ENCODE results near the gene BICD1.

Gene BICD1

DNA sequence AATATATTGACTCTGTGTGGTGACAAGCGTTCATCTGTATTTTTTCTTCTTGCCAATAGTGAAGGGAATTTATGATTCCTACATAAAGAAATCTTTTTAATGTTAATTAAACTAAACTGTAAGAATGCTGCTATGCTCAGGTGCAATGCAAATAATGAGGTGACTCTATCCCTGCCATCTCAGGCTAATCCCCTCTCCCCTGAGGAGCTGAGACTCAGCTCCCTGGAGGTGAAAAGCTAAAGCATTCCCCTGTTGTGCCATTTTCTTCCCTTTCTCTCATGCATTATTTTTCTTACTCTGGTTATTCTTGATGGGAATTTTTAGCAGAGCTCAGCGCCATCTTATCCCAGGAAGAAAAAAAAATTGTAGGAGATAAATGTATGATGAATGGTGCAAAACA is 178.8 kb downstream of the BICD1 start:
- no peak for DNase-seq

DNA sequence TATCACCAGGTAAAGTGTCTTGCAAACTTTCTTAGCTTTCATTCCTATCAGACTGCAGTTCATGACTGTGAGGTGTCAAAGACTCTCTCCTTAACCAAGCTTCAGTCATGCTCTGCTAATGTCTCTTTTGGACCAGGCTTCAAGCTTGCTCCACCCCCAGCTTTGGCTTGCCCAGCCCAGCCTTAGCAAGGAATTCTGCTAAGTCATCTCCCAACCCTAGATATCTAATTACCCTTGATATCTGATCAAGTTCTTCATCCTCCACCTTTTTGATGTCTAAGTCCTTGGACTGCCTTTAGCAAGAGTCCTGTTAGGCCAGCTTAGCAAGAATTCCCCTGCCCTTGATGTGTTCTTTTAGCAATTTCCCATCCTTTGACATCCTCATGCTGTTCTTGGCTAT is 183.8 kb downstream of the BICD1 start:
- no peak for DNase-seq

DNA sequence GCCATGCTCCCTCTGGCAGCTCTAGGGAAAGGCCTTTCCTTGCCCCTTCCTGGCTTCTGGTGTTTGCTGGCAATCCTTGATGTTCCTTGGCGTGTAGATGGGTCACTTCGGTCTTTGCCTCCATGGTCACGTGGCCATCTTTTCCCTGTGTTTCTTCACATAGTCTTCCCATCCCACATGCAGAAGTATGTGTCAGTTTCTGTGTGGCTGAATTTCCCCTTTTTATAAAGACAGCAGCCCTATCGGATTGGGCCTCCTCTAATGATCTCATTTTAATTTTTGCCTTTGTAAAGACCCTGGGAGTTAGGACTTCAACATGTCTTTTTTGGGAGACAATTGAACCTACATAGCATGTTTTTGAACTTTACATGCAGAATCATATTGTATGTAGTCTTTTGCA is 185.5 kb downstream of the BICD1 start:
- DNase-seq: no peak

DNA sequence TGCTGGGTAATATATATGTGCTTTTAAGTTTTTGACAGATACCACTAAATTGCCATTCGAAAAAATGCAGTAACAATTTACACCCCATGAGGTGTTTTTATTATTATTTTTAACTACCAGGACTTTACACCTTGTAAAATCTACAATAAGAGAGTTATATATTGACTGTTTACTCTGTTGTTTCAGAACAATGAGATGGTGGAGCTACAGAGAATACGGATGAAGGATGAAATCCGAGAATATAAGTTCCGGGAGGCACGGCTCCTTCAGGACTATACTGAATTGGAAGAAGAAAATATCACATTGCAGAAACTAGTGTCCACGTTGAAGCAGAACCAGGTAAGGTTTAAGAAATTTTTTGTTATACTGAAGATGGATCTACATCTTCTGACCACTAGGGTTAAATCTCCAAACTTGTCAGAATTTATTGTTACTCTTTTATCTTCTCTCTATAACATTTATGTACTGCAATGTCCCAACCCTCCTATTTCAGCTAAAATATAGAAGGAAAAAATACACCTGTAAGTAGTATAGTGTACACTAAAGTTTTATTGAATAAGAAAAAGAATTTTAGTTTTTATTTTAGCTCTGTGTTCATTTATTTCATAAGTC is 187.3 kb downstream of the BICD1 start:
- no peak for DNase-seq

DNA sequence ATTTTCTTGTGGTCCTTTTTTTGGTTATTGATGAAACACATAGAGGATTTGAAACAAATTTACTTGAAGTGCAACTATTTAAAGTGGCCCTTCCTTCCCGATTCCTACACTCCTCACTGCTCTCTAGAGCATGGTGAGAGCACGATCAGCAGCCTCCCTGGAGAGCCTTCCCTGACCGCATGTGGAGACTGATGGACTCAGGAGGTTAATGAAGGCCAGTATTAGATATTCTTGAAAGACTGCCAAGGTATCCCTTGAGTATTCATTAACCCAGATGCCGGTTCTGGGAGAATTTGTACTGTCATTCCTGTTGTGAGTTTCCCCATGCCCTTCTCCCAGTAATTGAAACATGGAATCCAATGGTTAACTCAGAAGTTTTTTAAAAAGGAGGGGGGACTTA is 189.9 kb downstream of the BICD1 start:
- DNase-seq: no peak

DNA sequence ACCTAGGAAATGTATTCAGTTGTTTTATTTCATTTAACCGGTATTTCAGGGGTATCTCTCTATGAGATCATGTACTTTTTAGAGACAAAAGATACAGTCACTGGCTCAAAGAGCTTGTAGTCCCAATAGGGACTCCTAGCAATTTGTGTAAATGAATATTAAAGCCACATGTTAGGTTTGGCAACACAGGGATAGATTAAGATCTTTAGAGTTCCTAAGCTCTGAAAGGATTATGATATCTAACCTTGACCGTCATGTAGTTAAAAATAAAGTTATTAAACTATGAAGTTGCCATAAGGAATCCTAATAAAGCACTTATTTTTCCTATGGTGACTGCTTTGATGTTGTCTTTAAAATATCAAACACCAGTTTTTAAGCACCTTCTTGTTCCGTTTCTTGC is 192.3 kb downstream of the BICD1 start:
- DNase-seq: no peak

DNA sequence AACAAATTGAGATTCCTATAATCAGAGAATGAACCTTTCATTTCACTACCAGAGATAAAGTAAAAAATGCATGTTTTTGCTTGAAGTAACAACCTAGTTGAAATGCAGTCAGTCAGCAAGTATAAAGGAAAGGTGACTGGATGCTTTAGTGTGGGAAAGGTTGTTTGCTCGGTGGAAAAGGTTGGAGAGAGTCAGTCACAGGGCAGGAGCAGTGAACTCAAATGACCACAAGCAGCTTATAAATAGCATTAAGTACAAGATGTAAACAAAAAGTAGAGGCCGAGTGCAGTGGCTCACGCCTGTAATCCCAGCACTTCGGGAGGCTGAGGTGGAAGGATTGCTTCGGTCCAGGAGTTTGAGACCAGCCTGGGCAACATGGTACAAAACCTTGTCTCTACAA is 194.6 kb downstream of the BICD1 start:
- DNase-seq: no peak

DNA sequence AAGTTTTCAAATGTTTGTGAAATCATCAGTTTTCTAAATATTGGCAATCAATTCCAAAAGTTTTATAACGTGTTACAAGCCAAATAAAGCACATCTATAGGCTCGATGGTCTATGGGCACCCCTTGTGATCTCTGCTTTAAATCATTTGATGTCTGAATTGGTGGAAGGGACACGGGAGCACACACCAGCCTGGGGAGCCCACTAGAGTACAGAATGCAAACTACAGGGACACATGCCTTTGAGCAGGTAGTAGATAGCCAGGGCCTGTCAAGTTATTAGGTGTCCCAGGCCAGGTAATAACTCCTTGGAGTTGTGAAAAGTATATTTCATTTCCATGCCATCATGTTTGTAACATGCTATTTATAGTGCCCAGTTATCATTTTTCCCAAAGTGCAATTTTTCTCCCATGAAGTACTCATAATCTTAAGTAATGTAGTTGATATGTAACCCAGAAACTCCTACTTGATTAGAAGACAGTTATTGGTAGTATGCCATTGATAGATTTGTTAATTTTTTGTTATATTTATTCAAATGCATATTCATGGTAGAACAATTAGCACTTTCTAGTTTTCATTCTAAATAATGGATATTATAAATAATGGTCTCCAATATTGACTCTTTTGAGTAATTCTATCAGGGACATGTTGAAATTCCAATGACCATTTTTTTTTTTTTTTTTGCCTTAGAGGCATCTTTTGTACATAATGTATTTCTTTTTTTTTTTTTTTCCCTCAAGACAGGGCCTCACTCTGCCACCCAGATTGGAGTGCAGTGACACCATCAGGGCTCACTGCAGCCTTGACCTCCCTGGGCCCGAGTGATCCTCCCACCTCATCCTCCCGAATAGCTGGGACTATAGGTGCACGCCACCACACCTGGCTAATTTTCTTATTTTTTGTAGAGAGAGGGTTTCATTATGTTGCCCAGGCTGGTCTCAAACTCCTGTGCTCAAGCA is 195.8 kb downstream of the BICD1 start:
- no peak for DNase-seq

DNA sequence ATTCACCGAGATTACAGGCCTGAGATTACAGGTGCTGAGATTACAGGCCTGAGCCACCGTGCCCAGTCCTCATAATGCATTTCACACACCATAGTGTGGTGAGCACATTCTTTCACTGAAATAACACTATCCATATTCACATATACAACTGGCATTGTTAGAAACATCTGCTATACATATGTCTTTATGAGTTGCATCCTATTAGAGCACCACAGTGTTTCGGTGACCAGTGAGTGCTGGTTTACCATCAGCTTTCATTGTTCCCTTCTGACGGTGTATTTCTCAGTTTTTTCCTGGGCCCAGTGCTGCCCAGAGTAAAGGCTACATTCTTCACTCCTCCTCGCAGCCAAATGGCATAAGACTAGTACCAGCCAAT is 196.5 kb downstream of the BICD1 start:
- no peak for DNase-seq

DNA sequence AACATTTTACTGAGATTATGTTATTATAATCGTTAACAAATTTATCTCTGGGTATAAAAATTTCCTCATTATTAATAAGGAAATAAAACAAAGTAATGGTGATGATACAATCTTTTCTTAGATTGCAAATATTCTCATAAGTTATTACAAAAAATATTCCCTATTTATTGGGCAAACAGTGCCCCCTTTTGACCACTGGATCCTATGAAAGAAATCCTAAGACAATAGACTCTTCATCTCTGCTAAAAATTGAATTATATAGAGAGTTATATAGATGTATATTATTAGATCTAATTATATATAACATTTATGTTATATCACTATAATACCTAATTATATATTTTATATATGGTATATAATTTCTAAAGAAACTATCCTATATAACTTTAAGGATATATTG is 198.5 kb downstream of the BICD1 start:
- DNase-seq: no peak

DNA sequence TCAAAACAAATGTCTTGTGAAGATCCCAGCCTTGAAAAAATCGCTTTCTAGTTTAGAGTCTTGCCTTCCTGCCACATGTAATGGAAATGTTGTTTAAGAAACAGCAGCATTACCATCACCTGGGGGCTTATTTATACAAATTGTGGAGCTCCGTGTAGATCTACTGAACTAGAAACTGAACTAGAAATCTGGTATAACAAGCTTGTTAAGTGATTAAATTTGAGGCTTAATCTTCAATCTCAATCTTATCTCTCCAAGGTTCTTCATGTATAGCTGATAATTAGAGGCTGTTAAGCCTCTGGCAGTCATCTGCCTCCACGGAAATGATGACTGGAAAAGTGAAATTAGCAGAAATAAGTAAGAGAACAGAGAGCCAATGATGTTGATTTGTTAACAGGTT is 200.7 kb downstream of the BICD1 start:
- no peak for DNase-seq

DNA sequence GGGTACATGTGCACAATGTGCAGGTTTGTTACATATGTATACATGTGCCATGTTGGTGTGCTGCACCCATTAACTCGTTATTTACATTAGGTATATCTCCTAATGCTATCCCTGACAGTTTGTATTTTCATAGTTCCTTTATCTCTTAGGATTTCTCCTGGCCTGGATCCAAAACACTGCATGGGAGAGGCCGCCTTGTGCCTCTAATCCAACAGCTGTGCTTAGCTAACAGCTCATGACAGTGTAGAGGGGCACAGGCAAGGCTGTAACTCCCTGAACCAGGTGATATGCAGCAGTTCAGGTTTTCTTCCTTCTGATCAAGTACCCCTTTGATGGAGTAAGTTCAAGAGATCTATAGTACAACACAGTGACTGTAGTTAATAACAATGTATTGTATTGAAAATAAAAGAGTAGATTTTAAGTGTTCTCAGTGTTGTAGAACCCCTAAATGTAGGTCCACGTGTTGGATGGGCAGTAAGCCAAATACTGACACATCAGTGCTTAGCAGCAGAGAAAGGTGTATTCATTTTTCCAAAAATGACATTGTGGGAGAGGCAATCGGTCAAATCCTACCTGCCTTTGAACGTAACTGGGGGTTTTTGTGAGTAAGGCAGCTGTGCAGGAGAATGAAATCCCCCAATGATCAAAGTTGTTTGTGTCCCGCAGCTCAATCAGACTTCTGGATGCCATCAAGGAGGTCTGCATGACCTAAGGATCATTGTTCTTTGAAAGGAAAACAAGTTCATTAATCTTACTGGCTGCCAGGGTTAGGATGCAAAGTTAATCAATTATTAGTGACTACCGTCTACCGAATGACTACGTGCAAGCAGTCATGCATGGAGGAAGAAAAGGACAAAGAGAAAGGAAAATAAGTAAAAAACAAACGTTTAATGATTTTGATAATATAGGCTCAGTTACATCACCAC is 203.4 kb downstream of the BICD1 start:
- no peak for DNase-seq

DNA sequence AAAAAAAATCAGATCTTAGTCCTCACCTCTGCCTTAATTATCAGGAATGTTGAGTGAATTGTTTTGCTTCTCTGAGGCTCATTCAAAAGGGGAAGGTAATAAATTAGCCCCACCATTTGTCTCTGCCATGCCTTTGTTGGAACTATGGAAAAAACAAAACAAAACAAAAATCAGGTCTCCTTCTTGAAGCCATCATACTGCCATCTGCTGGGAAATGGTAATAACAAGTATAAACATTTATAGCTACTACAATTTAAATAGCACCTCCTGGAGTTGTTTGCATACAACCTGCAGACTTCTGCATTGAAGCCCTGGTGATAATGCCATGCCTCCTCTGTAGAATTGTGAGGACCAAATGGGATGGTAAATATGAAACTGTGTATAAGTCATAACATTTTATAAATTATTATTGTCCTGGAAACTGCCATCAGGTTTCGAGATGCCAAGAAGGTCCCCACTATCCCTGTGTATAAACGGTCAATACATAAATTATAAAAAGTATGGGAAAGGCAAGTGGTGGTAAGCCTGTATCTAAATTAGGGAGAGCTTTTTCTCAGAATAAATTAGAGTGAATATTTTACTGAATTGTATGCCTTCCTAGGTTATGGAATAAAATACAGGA is 205.5 kb downstream of the BICD1 start:
- DNase-seq: no peak

DNA sequence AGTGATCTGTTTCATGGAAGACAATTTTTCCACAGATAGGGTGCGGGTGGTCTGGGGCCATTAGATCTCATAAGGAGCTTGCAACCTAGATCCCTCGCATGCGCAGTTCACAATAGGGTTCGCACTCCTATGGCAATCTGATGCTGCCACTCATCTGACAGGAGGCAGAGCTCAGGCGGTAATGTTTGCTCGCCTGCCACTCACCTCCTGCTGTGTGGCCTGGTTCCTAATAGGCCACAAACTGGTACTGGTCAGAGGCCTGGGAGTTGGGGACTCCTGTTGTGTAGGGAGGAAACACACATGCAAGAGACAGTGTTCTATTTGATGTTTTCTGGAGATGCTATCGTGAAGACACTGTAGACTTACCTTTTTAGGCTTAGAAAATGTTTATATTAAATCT is 215.7 kb downstream of the BICD1 start:
- no peak for DNase-seq

DNA sequence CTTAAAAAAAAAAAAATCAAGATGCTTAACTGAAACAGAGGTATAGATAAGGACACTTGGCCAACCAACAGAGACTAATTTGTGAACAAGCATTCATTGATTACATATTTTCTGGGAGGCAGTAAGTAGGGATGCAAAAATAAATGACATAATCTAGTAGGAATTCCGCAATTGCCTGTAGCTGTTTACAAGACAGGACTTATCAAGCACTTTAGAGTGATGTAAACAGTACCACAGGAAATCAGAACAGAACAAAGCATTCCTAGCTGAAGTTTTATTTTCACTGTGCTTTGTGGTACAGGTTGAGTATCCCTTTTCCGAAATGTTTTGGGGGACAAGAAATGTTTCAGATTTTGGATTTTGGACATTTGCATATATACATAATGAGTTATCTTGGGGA is 224.5 kb downstream of the BICD1 start:
- DNase-seq: no peak

DNA sequence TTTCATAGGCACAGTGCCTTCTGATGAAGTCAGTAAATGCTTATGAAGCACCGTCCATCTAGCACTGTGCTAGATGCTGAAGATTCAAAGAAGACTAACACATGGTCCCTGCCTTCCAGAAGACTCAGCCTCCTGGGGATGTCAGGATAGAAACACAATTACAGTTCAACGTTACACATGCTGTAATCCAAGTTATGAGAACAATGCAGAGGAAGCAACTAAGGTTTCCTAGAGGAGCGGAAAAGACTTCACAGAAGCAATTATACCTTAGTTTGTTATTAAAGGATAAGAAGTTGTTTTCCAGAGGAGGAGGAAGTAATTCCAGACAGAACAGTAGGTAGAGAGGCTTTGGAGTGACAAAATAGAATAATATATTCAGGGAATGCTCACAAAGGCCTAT is 225.8 kb downstream of the BICD1 start:
- DNase-seq: no peak

DNA sequence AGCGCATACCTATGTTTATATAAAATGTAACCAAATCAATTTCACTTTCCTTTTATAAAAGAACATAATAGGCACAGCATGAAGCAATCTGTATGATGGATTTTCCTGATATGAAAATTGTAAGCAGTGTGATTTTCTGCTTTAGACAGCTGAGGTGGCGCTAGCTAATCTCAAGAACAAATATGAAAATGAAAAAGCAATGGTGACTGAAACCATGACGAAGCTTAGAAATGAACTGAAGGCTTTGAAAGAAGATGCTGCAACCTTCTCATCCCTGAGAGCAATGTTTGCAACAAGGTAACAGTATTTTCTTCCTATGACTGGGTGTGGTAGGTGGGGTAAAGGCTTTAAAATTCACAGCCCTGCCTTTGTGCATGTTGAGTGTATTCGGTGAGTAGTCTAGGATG is 227.7 kb downstream of the BICD1 start:
- no peak for DNase-seq

DNA sequence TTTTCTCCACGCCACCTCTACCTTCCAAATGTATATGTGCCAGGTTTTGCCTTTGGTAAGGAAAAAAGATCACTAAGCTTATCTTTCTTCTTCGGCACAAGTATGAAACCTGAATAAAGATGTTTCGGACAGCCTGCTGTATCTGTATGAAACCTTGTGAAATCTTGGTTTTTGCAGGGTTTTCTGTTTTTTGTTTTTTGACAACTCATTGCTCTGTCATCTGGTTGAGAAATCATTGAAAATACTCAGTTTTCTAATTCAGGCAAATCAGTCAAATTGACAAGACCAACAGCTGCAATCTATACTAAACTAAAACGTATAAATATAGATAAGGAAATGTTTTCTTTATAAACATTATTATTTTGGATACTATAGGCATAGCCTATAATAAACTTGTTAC is 229.6 kb downstream of the BICD1 start:
- DNase-seq: no peak

DNA sequence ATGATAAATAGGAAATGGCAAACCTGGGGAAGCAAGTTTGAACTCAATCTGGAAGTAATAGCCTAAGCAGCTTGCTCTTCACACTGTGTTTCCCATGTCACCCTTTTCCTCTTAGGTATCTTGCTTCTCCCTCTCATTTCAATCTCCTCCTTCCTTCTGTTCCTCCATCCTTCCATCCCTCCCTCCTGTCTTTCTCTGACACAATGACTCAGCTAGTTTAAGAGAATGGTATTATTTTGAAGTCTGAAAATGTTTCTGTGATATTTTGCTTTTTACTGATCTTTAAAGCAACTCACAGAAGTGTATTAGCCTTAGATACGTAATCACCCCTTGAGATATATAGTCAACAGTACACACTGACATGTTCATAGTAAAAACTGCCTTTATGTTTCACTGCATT is 236.8 kb downstream of the BICD1 start:
- DNase-seq: no peak

DNA sequence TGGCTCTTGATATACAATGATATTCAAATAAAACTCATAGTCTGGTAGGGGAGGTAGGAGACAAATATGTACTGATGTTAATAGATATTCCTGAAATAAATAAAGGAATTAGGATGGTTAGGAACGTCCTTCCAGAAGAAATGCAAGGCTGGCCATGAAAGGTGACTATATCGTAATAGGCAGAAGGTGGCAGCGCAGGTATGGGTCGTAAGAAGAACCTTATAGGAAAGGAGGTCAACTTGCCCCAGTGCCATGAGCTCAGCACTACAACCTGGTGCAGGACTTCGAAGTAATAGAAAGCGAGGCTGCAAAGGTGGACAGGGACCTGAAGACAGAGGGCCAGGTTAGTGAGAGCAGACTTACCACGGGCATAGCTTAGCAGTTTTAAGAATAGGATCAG is 237.4 kb downstream of the BICD1 start:
- no peak for DNase-seq

DNA sequence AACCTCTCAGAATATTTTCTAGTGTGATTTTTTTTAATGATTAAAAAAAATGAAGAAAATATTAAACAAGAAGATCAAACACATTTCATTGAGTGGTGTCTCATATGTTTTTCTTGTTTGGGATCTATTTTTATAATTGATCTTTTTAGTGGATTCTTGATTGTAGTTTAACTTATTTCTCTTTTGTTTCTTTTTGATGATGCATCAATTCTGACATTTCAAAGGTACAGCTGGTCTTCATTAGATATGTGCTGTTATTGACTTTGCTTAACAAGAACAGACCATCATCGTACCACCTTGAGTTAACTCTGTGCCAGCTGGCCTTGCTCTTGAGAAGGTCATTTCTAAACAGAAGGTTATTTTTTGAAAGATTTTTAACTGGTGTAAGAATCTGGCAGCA is 246.9 kb downstream of the BICD1 start:
- no peak for DNase-seq

DNA sequence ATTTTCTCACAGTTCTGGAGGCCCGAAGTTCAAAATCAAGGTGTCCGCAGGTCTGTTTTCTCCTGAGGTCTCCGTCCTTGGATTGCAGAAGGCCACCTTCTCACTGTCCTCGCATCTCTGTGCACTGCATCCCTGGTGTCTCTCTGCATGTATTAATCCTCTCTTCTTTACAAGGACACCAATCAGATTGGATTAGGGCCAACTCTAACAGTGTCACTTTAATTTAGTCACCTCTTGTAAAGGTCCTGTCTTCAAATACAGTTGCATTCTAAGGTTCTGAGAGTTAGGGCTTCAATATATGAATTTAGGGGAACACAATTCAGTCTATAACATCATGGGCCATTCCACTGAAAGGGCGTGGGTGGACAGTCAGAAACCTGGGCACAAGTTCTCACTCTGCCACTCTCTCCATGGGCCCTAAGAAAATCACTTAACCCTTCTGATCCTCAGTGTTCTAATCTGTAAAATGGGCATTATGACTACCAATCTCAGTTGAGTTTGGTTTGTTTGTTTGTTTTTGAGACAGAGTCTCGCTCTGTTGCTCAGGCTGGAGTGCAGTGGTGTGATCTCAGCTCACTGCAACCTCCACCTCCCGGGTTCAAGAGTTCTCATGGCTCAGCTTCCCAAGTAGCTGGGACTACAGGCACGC is 251.1 kb downstream of the BICD1 start:
- DNase-seq: no peak

DNA sequence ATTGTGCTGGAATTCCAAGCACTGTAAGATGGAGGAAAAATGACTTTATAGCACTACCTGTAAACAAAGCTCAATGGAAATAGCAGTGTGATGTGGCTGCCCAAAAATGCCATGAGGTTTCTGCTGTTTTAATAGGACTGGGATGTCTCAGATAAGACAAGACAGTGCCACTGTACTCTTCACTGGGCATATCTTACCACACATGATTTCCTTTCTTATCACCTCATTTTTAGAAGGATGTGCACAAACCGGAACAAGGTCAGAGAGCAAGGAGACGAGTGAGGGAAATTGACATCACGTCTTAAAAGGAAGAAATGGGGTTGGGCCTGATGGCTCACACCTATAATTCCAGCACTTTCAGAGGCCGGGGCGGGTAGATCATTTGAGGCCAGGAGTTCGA is 254.3 kb downstream of the BICD1 start:
- no peak for DNase-seq
